Mammary epithelial cell (primary cell): Measurements from ENCODE around the gene ADAMTSL2.

Source experiments
- CTCF ChIP-seq, 2 donors: IDR thresholded peaks in 1 of 2; conservative IDR thresholded peaks in 1 of 2; 2 replicates each; pipeline ENCODE4 v1.5.1; 2011 to 2012; ENCODE audit warnings: inconsistent platforms in 2 of 2, low read length in 2 of 2, mild to moderate bottlenecking in 2 of 2, control low read depth in 1 of 2, low read depth in 1 of 2; ENCODE audit not compliant: insufficient read depth in 1 of 2; ENCODE audit errors: extremely low read depth in 1 of 2
- EZH2 ChIP-seq: IDR thresholded peaks from 2 replicates; pipeline ENCODE4 v1.6.1; 2012; ENCODE audit warnings: low read length, inconsistent platforms, borderline replicate concordance

GRCh38 chr9:133607381-133607780, 72.9 kb downstream of the ADAMTSL2 start:
- TF ChIP-seq CTCF (conservative IDR thresholded peaks at IDR 0.05 in 1 of 2, IDR thresholded peaks at IDR 0.05 in 1 of 2; ENCODE audit: extremely low read depth in 1 of 2, insufficient read depth in 1 of 2, low read depth in 1 of 2, low read length in 2 of 2) (no peak), EZH2 (no peak)
